LHCN-M2 (cell line): Measurements from ENCODE around the gene FDCSP. TPM values are rescaled to one million over a fixed set of nuclear protein-coding genes. Genes with fewer than 3 reads are reported as not detected.
"Not testable (repeated sequence)": the region's sequence is repeated elsewhere in the genome, so short reads cannot be mapped to it uniquely, and the experiment has no call there.

Experiments
- DNase-seq: peaks from one replicate; pipeline ENCODE4 v3.0.0-alpha.2; 2012; ENCODE audit warnings: low read depth
- total RNA-seq: library from RNA; depleted of rRNA; stranded (reverse); fragments of >200 nt; gene quantifications from 2 replicates; pipeline ENCODE4 v1.2.3, GENCODE V29; 2014; rRNA removed

Gene FDCSP
- total RNA-seq, 1 experiment from 2014 or later, result not detected

GRCh38 chr4:70239131-70239883 is 13.4 kb downstream of the FDCSP start:
- DNase-seq, result no peak

GRCh38 chr4:70239884-70240591 is 14.1 kb downstream of the FDCSP start:
- no peak for DNase-seq

- not testable (repeated sequence) for DNase-seq
Measured at GRCh38 chr4:70242297-70242696, 16.4 kb downstream of the FDCSP start, which contains the start of gene CSN3. CSN3 (plus strand) TSS chr4:70242597; CDS start chr4:70244820, 2,223 bp downstream.

GRCh38 chr4:70243091-70243490 is 17.2 kb downstream of the FDCSP start:
- DNase-seq, result no peak

- no peak for DNase-seq
Measured at GRCh38 chr4:70251250-70251944, 25.5 kb downstream of the FDCSP start.

- DNase-seq, result no peak
Measured at GRCh38 chr4:70251945-70252277, 26.0 kb downstream of the FDCSP start.

GRCh38 chr4:70269674-70270073 is 43.8 kb downstream of the FDCSP start:
- no peak for DNase-seq

- DNase-seq, result no peak
Measured at GRCh38 chr4:70277121-70277520, 51.2 kb downstream of the FDCSP start.

GRCh38 chr4:70280567-70280966 is 54.6 kb downstream of the FDCSP start:
- no peak for DNase-seq

Other genes starting within 250 kb of the FDCSP start
- gene STATH, start 230.2 kb upstream of the FDCSP start, total RNA-seq, result not detected in 2 replicates
- not detected in 2 replicates for gene HTN3, start 197.7 kb upstream of the FDCSP start, total RNA-seq
- not detected in 2 replicates for gene HTN1, start 175.7 kb upstream of the FDCSP start, total RNA-seq
- gene PRR27, start 71.9 kb upstream of the FDCSP start, total RNA-seq, result not detected in 2 replicates
- not detected in 2 replicates for gene ODAM, start 30.4 kb upstream of the FDCSP start, total RNA-seq
- gene CSN3, start 16.5 kb downstream of the FDCSP start, total RNA-seq, result not detected in 2 replicates
- not detected in 2 replicates for gene CABS1, start 108.9 kb downstream of the FDCSP start, total RNA-seq
- not detected in 2 replicates for gene SMR3A, start 134.6 kb downstream of the FDCSP start, total RNA-seq
- gene SMR3B, start 157.0 kb downstream of the FDCSP start, total RNA-seq, result not detected in 2 replicates
- gene OPRPN, start 171.8 kb downstream of the FDCSP start, total RNA-seq, result not detected in 2 replicates
- gene MUC7, start 246.1 kb downstream of the FDCSP start, total RNA-seq, result not detected in 2 replicates